Aorta (tissue), 5 donors: Measurements from ENCODE around the gene CPNE2. TPM values are rescaled to one million over a fixed set of nuclear protein-coding genes. Genes with fewer than 3 reads are reported as not detected.

Source experiments
- ATAC-seq: fragments of 200-7000 bp; cut with Tn5 transposase; one replicate; pipeline ENCODE4 v1.9.1; 2022; ENCODE audit warnings: moderate library complexity; ENCODE audit not compliant: low FRiP score
- DNase-seq, 2 donors: peaks; one replicate each; pipeline ENCODE4 v3.0.0-alpha.2; 2020
- H3K27ac ChIP-seq, 2 donors: one replicate each; pipeline ENCODE4 v1.5.1; 2013; ENCODE audit warnings: low read length in 2 of 2, mild to moderate bottlenecking in 2 of 2, moderate library complexity in 2 of 2, control low read depth in 1 of 2, inconsistent platforms in 1 of 2, low read depth in 1 of 2
- H3K27me3 ChIP-seq, 2 donors: one replicate each; pipeline ENCODE4 v1.6.1; 2013; ENCODE audit warnings: control low read depth in 1 of 2, low read length in 1 of 2, mild to moderate bottlenecking in 1 of 2, moderate library complexity in 1 of 2; ENCODE audit not compliant: insufficient read depth in 2 of 2, control insufficient read depth in 1 of 2
- H3K36me3 ChIP-seq, 2 donors: one replicate each; pipeline ENCODE4 v1.6.1; 2013; ENCODE audit warnings: control low read depth in 1 of 2, low read length in 1 of 2, mild to moderate bottlenecking in 1 of 2; ENCODE audit not compliant: insufficient read depth in 2 of 2, control insufficient read depth in 1 of 2
- H3K4me1 ChIP-seq, 2 donors: one replicate each; pipeline ENCODE4 v1.6.1; 2013; ENCODE audit warnings: low read length in 2 of 2, control low read depth in 1 of 2, mild to moderate bottlenecking in 1 of 2, moderate library complexity in 1 of 2; ENCODE audit not compliant: insufficient read depth in 2 of 2, control insufficient read depth in 1 of 2
- H3K4me3 ChIP-seq, 2 donors: one replicate each; pipeline ENCODE4 v1.5.1; 2013; ENCODE audit warnings: low read length in 2 of 2, control low read depth in 1 of 2, mild to moderate bottlenecking in 1 of 2
- H3K9me3 ChIP-seq: one replicate; pipeline ENCODE4 v1.6.1; 2013; ENCODE audit warnings: mild to moderate bottlenecking, low read length; ENCODE audit not compliant: control insufficient read depth
- WGBS, 2 donors: extraction: QIAGEN DNeasy Blood & Tissue Kit; methylation state at CpG; one replicate each; pipeline ENCODE4 v1.1.7; 2013; 5-methylcytosine and 5-hydroxymethylcytosine counted together
- intact Hi-C, 2 donors: fragments of 100-400 bp; cut with DNase I; formaldehyde crosslinking; loops; one replicate each; pipeline versions ENCODE4 v1.14.2 to v1.15.0; 2022
- polyA plus RNA-seq, 2 donors: library from polyadenylated mRNA; stranded (reverse); fragments of 200-250 nt; gene quantifications; one replicate each; pipeline ENCODE4 v1.2.3, GENCODE V29; 2013
- total RNA-seq, 2 donors: library from RNA; stranded (reverse); fragmentation: NEBNext Ultra II Directional; extraction: Animal tissue kit (Norgen Biotek cat#: 25700); gene quantifications; one replicate each; pipeline ENCODE4 v1.2.1, GENCODE V29; 2021
- donor health status: healthy with polysubstance abuse.
- donor health status: Bipolar disorder and iron deficiency.
- donor health status: DM: no; HTN: no; CAD: no.
- donor health status: DM: no; HTN: no; CAD: no.
- donor health status: DM: yes; HTN: yes; CAD: no.

Gene CPNE2
- total and polyA plus RNA-seq, 4 donors = 19.0 to 37.1 (median 25.4) TPM

DNA sequence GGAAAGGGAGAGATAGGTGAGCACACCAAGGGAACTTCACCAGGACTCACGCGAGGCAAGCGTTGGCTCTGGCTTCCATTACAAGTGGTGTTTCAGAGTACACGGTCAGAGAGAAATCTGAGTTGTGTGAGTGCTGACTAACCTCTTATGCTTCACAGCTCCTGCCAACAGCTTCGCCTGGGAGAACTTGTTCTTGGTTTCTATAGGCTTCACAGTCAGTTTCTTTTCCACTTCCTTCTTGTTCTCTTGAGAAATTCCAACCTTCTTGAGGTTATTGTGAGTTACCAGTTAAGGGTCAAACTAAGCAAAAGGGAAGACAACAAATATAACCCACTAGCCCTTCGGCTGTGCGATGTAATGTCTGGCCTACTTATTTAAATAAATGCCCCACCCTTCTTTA is 74.6 kb downstream of the CPNE2 start:
- H3K27me3 ChIP-seq = no peaks in the 10 kb centered on the region
- H3K9me3 ChIP-seq = no peaks in the 10 kb centered on the region
- H3K4me3 ChIP-seq = no peak overlapping the region
- peaks cover 10 to 11% of the 10 kb centered on the region in 2 donors for H3K36me3 ChIP-seq
- H3K27ac ChIP-seq = no peak overlapping the region
- intact Hi-C loops = loop anchor here (1.0 to 5.0 kb wide), 3 partner anchors 83 to 300 kb away; partner anchors contain the start of gene SLC12A3 (in 1 of the 2)
- DNase-seq = no peak
- ATAC-seq = no peak
- WGBS, 2 donors = 63 to 66% methylated on average over 7 of the region's 7 CpGs
- no peaks in the 10 kb centered on the region for H3K4me1 ChIP-seq

DNA sequence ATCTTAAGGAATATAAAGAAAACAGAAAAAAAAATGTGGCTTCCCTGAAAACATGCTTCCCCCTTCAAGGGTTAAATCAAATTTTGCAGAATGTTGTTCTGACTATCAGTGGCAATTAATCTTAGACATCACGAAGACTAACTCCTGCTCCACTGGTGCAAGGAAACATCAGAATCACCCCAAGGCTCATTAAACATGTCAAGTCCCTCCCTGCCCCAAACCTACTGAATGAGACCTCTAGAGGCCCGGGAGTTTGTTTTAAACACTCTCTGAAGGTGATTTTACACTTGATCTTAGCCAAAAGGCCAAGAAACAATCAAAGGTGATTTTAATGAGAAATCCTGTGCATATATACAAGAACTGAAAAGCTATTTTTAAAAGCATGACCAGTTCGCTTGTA is 75.2 kb downstream of the CPNE2 start:
- no peaks in the 10 kb centered on the region for H3K4me1 ChIP-seq
- no peak overlapping the region for H3K27ac ChIP-seq
- intact Hi-C loops = loop anchor here (1.0 to 5.0 kb wide), 3 partner anchors 83 to 300 kb away; partner anchors contain the start of gene SLC12A3 (in 1 of the 2)
- 40 to 46% methylated on average over 3 of the region's 3 CpGs for WGBS, 2 donors
- H3K4me3 ChIP-seq = no peak overlapping the region
- no peak for ATAC-seq
- no peaks in the 10 kb centered on the region for H3K9me3 ChIP-seq
- no peak for DNase-seq
- no peaks in the 10 kb centered on the region for H3K27me3 ChIP-seq
- peaks cover 10 to 12% of the 10 kb centered on the region in 2 donors for H3K36me3 ChIP-seq

DNA sequence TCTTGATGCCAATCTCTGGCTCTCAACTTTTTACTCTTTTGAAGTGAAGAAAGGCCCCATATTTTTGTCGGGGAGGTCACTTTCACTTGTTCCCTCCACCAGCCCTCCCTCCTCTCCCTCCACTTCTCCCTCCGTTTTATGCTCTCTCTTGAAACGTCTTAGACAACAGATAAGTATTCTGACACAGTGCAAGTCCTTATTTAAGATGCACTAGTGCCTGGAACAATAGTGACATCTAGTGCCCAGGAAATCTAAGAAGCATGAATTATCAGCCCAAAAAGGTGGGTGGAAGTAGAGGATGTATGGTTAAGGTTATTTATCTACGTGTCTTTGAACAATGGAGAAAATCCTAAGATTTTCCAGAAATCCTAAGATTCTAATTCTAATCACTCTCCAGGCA is 75.6 kb downstream of the CPNE2 start:
- Histone ChIP-seq H3K4me3 (no peak overlapping the region), H3K36me3 (peaks cover 10 to 15% of the 10 kb centered on the region in 2 donors), H3K27me3 (no peaks in the 10 kb centered on the region), H3K9me3 (no peaks in the 10 kb centered on the region), H3K4me1 (no peaks in the 10 kb centered on the region), H3K27ac (no peak overlapping the region)
- ATAC-seq (peak; percentile 76), DNase-seq (no peak)
- intact Hi-C loops = loop anchor here (1.0 to 5.0 kb wide), 3 partner anchors 84 to 301 kb away; partner anchors contain the start of gene SLC12A3 (in 1 of the 2)
- 6 to 12% methylated on average over 4 of the region's 4 CpGs for WGBS, 2 donors

DNA sequence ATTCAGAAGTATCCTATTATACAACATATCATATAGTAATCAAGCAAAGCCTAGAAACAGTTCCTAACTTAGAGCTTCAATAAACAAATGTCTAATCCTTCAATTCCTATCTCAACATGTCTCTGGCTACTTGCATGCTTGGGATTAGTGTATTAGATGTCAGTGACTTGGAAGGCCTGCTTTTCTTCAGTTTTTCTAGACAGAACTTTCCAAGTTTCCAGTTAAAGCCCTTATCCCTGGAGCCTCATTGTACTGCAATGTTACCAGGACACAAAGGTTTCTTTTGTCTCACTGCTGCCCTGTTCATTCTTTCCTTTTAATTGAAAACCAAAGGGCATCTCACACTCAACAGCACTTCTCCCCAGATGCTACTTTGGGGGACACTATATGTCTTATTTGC is 76.9 kb downstream of the CPNE2 start:
- H3K27ac ChIP-seq = no peak overlapping the region
- H3K4me3 ChIP-seq = no peak overlapping the region
- DNase-seq (no peak), ATAC-seq (no peak)
- H3K27me3 ChIP-seq = no peaks in the 10 kb centered on the region
- intact Hi-C loops = loop anchor here (5.0 kb wide), 2 partner anchors 87 to 302 kb away; partner anchors contain the start of gene SLC12A3 (in 1 of the 2)
- no peaks in the 10 kb centered on the region for H3K9me3 ChIP-seq
- H3K36me3 ChIP-seq = peaks cover 10 to 16% of the 10 kb centered on the region in 2 donors
- H3K4me1 ChIP-seq = no peaks in the 10 kb centered on the region

DNA sequence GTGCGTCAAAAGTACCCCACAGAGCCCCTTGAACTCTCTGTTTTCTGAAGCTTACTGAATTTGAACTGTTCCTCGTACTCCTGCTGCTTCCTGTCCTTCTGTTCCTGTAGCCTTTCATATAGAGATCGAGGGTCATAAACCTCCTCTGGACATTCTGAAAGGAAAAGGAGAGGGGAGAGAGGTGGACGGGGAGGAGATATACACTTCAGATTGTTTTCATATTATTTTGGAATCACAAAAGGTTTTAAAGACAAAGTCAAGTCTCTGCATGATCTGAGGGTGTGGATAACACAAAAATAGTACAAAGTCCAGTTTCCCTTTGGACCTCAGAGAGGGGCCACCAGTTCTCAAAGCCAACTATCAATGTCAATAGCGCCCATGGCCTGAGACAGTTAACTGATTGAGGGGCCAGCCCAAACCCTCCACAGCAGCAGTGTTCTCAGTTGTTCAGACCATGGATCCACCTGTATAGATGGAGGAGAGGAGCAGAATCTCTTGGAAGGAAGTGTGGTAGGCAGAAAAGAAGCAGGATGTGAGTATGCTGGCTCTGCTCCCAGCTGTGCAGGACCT is 80.4 kb downstream of the CPNE2 start:
- no peak for DNase-seq
- Histone ChIP-seq H3K9me3 (no peaks in the 10 kb centered on the region), H3K27ac (no peak overlapping the region), H3K4me3 (no peak overlapping the region), H3K4me1 (peaks cover 0 to 6% of the 10 kb centered on the region in 2 donors), H3K36me3 (peaks cover 0 to 10% of the 10 kb centered on the region in 2 donors), H3K27me3 (no peaks in the 10 kb centered on the region)
- ATAC-seq = no peak
- intact Hi-C loops = no loop called here
- WGBS, 2 donors = 84 to 87% methylated on average over 5 of the region's 5 CpGs

DNA sequence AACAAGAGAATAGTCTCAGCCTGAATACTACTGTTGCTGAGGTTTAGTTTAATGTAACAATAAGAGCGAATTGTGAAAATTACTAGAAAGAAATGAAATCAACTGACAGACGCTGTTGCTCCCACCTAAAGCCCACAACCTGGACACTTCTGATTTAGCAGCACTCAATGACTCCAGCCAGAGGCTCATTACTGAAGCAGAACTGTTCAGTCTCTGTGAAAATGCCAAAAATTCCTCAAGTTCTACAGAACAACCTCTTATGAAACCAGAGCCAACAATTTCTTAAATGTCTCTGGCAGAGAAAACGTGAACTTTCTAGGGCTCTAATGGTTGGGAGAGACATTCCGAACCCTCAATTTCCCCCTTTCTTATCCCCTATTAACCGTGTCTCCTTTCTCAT is 83.5 kb downstream of the CPNE2 start:
- H3K4me3 ChIP-seq = no peak overlapping the region
- H3K27ac ChIP-seq = no peak overlapping the region
- peaks cover 0 to 10% of the 10 kb centered on the region in 2 donors for H3K36me3 ChIP-seq
- H3K4me1 ChIP-seq = peaks cover 0 to 6% of the 10 kb centered on the region in 2 donors
- ATAC-seq (no peak), DNase-seq (no peak)
- WGBS, 2 donors = 15 to 16% methylated on average over 5 of the region's 5 CpGs
- no peaks in the 10 kb centered on the region for H3K9me3 ChIP-seq
- no peaks in the 10 kb centered on the region for H3K27me3 ChIP-seq
- intact Hi-C loops = no loop called here

DNA sequence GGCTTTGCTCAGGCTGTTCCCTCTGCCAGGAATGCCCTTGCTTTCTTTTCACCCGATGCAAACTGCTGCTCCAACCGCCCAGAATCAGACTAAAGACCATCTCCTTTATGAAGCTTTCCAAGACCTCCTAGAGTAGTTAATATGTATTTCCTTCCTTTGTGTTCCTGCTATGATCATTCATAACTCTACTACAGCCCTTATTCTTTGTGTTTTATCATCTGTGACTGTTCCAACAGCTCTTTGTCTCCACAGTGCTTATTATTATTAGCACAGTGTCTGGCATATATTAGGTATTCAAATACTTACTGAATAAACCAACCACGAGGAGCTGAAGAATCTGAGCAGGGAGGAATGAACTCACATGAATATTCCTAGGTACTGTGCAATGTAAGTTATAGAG is 85.8 kb downstream of the CPNE2 start:
- Histone ChIP-seq H3K27me3 (no peaks in the 10 kb centered on the region), H3K4me3 (no peak overlapping the region), H3K36me3 (peaks cover 0 to under 1% of the 10 kb centered on the region in 2 donors), H3K4me1 (peaks cover 0 to 6% of the 10 kb centered on the region in 2 donors), H3K27ac (no peak overlapping the region), H3K9me3 (no peaks in the 10 kb centered on the region)
- DNase-seq (no peak), ATAC-seq (no peak)
- intact Hi-C loops = no loop called here
- 37 to 44% methylated on average over 3 of the region's 3 CpGs for WGBS, 2 donors

DNA sequence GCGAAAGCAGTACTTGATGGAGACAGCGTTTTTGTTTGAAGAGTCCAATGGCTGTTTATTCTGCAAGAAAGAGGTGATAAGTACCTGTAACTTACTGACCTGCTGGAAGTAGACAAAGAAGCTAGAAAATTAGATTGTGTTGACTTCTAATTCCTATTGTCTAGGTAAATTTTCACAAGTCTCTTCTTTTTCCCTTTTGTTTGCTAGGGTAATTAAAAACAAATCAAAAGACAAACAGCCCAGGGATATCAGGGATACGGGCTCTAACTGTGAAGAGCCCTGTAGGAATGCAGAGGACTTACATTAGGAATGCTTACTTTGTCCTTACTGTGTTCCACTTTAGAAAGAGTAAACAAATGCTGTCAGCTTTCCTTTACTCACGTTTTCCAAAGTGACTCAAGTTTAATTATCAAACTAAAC is 86.4 kb downstream of the CPNE2 start:
- 52 to 53% methylated on average over 4 of the region's 4 CpGs for WGBS, 2 donors
- no peaks in the 10 kb centered on the region for H3K9me3 ChIP-seq
- no peaks in the 10 kb centered on the region for H3K36me3 ChIP-seq
- ATAC-seq (no peak), DNase-seq (no peak)
- no peak overlapping the region for H3K4me3 ChIP-seq
- no peaks in the 10 kb centered on the region for H3K27me3 ChIP-seq
- H3K27ac ChIP-seq = no peak overlapping the region
- intact Hi-C loops = no loop called here
- H3K4me1 ChIP-seq = peaks cover 0 to 6% of the 10 kb centered on the region in 2 donors

DNA sequence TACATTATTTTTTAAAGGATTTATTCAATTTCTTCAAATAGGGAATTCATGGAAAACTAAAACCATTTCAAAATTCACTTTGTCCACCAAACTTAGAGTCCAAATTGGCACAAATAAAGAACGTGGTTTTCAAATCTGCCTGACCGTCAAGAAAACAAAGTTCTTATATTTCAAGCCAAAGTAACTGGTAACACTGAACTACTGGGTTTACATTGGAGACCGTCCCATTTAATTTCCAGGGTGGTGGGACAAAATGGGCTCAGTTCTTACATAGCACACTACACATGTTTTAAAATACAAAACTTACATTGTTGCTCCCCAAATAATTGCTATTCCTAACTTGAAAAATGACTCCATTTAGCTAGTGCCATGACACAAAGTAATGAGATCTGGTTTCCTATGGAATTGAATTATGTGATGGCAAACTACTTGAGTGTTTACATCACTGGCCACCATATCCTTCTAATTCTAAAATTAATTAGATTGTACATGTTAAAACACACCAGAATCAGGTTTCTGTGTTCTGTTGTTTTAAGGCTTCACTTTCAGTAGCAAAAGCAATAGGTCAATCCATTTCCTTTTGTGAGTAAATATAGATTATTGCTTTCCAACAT is 86.9 kb downstream of the CPNE2 start:
- 8 to 11% methylated on average over 3 of the region's 3 CpGs for WGBS, 2 donors

More for the DNA sequence above, 86.9 kb downstream of the CPNE2 start:
- no peaks in the 10 kb centered on the region for H3K9me3 ChIP-seq
- H3K27me3 ChIP-seq = no peaks in the 10 kb centered on the region
- peaks cover 0 to 6% of the 10 kb centered on the region in 2 donors for H3K4me1 ChIP-seq
- no peak overlapping the region for H3K4me3 ChIP-seq
- intact Hi-C loops = no loop called here
- no peak overlapping the region for H3K27ac ChIP-seq
- no peaks in the 10 kb centered on the region for H3K36me3 ChIP-seq
- ATAC-seq (no peak), DNase-seq (no peak)
